CD4-positive, alpha-beta T cell treated with Interleukin-15 for 4 hours (primary cell): Measurements from ENCODE around the gene OR1K1.
"Not testable (repeated sequence)": the region's sequence is repeated elsewhere in the genome, so short reads cannot be mapped to it uniquely, and the experiment has no call there.

ENCODE experiments used
- DNase-seq: peaks from one replicate; pipeline ENCODE4 v3.0.0-alpha.2; 2020; ENCODE audit warnings: low spot score

Gene OR1K1, protein sequence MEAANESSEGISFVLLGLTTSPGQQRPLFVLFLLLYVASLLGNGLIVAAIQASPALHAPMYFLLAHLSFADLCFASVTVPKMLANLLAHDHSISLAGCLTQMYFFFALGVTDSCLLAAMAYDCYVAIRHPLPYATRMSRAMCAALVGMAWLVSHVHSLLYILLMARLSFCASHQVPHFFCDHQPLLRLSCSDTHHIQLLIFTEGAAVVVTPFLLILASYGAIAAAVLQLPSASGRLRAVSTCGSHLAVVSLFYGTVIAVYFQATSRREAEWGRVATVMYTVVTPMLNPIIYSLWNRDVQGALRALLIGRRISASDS

DNA sequence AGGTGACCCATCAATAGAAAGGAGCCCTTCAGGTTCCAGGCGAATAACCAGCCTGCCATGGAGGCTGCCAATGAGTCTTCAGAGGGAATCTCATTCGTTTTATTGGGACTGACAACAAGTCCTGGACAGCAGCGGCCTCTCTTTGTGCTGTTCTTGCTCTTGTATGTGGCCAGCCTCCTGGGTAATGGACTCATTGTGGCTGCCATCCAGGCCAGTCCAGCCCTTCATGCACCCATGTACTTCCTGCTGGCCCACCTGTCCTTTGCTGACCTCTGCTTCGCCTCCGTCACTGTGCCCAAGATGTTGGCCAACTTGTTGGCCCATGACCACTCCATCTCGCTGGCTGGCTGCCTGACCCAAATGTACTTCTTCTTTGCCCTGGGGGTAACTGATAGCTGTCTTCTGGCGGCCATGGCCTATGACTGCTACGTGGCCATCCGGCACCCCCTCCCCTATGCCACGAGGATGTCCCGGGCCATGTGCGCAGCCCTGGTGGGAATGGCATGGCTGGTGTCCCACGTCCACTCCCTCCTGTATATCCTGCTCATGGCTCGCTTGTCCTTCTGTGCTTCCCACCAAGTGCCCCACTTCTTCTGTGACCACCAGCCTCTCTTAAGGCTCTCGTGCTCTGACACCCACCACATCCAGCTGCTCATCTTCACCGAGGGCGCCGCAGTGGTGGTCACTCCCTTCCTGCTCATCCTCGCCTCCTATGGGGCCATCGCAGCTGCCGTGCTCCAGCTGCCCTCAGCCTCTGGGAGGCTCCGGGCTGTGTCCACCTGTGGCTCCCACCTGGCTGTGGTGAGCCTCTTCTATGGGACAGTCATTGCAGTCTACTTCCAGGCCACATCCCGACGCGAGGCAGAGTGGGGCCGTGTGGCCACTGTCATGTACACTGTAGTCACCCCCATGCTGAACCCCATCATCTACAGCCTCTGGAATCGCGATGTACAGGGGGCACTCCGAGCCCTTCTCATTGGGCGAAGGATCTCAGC is at the start of gene OR1K1:
TSS of gene OR1K1 (plus strand) at position 58 of the 995 bp plus-strand sequence. CDS start at position 58, 0 bp downstream.
- no peak for DNase-seq

GRCh38 chr9:122754825-122755224 is 45.1 kb upstream of the OR1K1 start:
- no peak for DNase-seq

DNA sequence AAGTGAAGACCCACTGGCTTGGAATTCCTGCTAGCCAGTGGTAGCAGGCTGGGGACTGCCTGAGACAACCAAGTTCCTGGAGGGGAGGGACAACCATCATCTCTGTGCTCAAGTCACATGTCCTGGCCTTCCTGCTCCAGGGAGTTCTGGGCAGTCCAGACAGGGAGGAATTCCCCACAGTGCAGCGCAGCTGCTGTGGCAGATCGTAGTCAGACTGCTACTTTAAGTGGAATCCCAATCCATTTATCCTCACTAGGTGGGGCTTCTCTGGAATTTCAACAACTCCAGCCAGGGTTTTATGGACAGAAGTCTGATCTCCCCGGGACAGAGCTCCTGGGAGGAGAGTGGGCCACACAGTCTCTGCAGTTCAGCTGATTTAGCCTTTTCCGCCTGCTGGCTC is 32.1 kb upstream of the OR1K1 start:
- no peak for DNase-seq

GRCh38 chr9:122777052-122777451 is 22.9 kb upstream of the OR1K1 start:
- no peak for DNase-seq

DNA sequence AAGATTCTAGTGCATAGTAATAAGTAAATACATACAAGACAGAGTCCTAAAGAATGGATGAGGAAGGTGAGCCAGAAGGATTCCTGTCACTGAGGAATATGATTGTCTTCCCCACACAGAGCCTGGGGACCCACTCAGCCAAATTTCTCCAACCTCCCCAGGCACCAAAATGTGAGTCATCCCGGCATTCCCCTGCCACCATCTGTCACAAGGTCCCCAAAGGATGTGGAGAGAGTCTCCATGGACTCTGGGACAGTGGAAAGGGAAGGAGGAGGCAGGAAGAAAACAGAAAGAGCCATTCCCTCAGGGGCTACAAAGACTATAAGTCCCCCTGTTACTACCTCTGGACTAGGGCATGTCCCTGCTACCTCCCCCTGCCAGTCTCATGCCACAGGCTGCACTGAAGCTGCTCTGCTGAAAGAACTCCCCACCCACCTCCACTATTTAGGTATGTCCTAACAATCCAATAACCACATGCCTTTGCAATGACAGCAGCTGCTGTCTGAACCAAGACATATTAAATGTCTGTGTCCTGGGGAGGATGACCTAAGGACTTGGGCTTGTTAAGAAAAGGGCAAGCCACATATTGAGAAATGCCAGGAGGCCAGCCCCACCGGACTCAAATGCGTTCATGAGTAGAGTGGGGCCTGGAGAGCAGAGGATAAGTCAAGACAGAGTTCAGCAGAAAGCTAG is 21.8 kb upstream of the OR1K1 start:
- no peak for DNase-seq

DNA sequence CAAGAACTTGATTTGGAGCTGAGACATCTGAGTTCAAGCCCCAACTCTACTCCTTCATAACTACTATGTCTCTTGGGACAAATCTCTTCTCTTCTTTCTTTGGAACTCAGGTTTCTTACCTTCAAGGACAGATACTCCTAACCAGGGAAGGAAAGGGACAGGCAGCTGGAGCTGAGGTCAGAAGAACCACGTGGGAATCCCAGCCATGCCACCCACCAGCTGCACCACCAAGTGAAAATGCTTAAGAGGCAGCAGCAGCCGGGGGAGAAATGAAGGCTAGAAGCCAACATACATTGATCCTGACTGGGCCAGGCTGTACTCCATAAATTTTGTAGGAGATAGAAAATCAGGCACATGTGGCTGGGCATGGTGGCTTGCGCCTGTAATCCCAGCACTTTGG is 20.7 kb upstream of the OR1K1 start:
- DNase-seq, result no peak

- DNase-seq, result no peak
These were observed 19.9 kb upstream of the OR1K1 start for GRCh38 chr9:122780026-122780425.

DNA sequence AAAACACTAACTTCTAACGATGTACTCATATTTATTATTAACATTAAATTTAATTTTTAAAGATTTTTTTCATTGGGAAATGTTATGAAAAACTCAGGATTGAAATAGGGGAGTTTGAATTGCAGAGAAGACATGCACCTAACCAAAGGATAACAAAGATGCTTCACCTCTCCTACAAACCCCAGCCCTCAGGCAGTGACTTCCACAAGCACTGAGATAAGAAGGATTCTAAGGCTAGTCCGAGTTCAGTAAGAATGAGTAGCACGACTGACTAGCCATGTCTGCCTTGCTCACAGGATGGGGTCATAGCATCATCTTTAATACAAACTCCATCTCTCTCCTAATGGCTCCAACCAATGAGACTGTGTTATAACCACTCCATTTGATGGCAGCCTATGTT is 18.3 kb upstream of the OR1K1 start:
- DNase-seq, result no peak

GRCh38 chr9:122785269-122785668 is 14.7 kb upstream of the OR1K1 start:
- DNase-seq, result no peak

GRCh38 chr9:122786338-122786737 is 13.6 kb upstream of the OR1K1 start:
- DNase-seq, result no peak

DNA sequence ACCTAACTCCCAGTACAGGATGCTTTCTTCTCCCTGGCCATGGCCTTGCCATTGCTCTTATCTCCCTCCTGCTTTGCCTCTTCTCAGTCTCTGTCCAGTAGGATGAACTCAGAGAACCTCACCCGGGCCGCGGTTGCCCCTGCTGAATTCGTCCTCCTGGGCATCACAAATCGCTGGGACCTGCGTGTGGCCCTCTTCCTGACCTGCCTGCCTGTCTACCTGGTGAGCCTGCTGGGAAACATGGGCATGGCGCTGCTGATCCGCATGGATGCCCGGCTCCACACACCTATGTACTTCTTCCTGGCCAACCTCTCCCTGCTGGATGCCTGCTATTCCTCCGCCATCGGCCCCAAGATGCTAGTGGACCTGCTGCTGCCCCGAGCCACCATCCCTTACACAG is 11.1 kb upstream of the OR1K1 start, which contains the start of gene OR5C1:
TSS of gene OR5C1 (plus strand) at position 103 of the 400 bp plus-strand sequence. CDS start at position 103, 0 bp downstream.
- no peak for DNase-seq

GRCh38 chr9:122789256-122790046 is 10.5 kb upstream of the OR1K1 start:
- no peak for DNase-seq

DNA sequence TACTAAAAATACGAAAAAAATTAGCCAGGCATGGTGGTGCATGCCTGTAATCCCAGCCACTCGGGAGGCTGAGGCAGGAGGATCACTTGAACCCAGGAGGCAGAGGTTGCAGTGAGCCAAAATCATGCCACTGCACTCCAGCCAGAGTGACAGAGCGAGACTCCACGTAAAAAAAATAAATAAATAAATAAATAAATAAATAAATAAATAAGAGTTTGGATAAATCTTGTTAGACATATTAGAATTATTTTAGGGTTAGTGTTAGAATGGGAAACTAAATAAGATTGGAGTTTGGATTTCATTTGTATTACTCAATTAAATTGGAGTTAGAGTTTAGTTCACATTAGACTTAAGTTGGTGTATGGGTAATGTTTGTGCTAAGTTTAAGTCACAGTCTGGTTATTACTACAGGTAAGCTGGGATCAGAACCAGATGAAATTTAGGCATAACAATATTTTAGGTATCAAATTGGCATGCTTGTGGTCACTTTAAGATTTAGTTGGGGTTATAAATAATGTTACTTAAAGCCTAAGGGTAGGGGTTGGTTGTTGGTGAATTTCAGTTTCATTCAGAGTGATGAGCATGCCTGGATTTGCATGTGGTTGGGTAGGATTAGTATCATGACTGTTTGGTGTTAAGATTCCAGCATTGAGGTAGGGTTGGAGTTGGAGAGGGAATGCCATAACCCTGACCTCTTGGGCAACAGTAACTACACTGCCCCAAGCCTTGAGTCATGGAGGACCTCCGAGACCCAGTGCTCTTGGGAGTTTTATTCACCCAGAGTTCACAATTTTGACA is 7.9 kb upstream of the OR1K1 start:
- no peak for DNase-seq

DNA sequence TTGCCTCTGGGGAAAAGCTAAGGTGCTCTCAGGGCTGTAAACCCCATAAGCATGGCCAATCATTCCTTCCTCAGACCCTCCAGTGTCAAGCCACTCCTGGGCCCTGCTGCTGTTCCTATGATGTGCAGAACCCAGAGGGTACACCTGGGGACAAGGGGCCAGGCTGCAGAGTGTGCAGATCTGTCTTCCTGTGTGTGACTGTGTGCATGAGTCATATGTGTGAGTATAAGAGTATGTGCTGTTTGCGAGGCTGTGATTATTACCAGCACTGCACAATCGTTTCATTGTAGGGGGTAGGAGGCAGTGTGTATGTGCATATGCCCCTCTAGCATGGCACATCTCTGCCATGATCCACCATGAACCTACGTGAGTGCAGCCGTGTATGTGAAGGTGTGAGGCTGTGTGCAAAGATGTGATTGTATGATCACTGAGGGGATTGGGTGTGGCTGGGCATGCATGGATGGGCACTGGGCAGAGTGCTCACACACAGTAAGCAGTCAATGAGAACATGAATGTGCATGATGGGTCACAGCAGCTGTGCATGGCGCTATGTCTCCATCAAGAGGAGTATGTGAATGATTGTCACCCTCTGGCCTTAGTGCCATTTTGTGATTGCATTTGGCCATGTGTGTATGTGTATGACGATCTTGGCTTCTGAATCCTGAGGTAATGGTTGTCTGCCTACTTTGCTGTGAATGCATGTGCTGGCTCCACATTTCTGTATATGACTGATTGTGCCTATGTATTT is 2.4 kb upstream of the OR1K1 start:
- DNase-seq, result no peak

DNA sequence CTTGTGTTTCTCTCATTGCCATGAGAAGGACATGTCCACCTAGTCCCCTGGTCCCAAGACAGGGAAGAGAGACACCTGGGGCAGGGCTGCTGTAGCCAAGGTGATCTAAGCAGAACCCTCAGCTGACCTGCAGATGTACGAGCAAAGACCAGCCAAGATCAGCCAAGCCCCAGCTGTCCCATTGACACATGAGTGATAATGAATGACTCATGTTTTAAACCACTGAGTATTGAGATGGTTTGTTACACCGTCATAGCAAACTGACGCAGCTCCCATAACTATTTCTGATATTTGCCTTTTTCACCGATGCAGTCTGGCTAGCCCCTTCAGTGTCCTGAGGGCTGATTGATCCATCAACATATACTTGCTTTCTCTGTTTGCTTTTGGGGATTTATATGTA is 6.7 kb downstream of the OR1K1 start:
- no peak for DNase-seq

DNA sequence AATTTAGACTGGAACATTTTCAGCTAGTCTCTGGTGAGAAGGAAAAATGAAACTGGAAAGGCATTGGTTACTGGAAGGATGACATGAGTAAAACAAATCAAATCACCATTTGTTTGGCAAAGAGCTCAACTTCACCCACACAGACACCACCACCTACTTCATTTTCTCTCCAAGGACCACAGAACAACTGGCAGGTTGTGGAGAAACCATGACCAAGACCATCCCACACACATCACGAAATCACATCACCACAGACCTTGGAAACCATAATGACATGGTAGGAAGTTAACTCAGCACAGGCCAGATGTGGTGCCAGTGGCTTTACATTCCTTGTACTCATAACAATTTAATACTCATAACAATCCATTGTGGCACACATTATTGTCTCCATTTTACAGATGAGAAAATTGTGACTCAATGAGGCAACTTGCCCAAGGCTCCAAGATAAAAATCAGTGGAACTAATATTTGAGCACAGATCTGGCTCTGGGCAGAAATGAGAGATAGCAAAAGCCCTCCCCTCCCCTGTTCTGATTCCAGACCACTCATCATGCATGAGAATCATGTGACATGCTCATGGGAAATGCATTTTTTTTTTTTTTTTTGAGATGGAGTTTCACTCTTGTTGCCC is 7.5 kb downstream of the OR1K1 start:
- DNase-seq, result no peak

GRCh38 chr9:122808141-122808540 is 8.2 kb downstream of the OR1K1 start:
- no peak for DNase-seq

- DNase-seq, result not testable (repeated sequence)
These were observed 9.3 kb downstream of the OR1K1 start for GRCh38 chr9:122809261-122809660.

DNA sequence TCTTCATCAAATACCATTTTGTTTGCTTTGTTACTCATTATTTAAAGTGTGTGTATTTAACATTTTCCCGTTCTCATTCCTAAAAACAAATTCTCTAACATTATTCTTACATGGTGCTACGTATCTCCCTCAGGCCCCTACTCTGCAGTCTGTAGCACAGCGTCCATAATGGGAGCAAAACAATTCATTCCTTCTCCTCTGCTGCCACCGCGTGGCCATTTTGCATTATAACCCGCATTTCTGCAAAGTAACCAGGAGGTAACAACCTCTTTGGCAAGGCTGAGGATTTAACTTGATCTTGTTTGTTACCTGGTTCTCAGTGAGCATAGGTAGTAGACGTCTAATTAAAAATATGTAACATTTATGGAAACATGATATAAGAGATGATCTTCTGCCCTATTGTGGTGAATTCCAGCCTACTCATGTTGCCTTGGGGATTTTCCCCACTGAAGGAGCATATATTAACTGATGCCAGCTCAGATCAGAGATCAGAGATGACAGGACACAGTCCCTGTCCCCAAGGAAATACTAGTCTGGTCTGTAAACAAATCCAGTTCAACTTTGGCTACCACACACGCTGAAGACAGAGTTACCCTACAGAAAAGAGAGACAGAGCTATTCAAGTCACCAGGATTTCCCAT is 10.5 kb downstream of the OR1K1 start:
- peak; percentile 78 for DNase-seq
